ENCODE data around the gene MYO1D.
A peak's percentile ranks its signal among the peaks of the same experiment; 100 is the strongest.

MYO1D gene

DNA sequence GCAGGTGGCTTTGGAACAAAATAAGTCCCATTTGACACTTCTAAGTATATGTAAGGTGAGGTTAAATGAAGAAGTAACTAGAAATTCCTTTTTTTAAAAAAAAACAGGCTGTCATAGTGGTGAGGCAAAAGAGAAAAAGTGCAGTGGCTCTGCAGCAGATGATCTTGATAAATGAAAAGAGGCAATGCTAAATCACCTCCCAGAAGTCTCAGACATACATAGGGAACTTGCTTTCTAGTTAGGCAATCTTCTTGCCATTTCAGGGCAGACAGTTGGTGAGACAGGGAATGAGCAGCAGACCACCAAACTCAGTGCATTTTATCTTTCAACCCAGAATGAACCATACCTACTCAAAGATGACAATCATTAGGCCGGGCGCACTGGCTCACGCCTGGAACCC is 90.8 kb downstream of the MYO1D start:
- no peak overlapping the region for H3K4me3 ChIP-seq (ENCODE audit: low read depth, low read length)
- TF ChIP-seq, protein P1, sequence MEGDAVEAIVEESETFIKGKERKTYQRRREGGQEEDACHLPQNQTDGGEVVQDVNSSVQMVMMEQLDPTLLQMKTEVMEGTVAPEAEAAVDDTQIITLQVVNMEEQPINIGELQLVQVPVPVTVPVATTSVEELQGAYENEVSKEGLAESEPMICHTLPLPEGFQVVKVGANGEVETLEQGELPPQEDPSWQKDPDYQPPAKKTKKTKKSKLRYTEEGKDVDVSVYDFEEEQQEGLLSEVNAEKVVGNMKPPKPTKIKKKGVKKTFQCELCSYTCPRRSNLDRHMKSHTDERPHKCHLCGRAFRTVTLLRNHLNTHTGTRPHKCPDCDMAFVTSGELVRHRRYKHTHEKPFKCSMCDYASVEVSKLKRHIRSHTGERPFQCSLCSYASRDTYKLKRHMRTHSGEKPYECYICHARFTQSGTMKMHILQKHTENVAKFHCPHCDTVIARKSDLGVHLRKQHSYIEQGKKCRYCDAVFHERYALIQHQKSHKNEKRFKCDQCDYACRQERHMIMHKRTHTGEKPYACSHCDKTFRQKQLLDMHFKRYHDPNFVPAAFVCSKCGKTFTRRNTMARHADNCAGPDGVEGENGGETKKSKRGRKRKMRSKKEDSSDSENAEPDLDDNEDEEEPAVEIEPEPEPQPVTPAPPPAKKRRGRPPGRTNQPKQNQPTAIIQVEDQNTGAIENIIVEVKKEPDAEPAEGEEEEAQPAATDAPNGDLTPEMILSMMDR (IDR thresholded peaks at IDR 0.05; ENCODE audit: control insufficient read depth, extremely low read depth, insufficient read depth): no peak
- DNase-seq (ENCODE audit: low read depth): no peak

DNA sequence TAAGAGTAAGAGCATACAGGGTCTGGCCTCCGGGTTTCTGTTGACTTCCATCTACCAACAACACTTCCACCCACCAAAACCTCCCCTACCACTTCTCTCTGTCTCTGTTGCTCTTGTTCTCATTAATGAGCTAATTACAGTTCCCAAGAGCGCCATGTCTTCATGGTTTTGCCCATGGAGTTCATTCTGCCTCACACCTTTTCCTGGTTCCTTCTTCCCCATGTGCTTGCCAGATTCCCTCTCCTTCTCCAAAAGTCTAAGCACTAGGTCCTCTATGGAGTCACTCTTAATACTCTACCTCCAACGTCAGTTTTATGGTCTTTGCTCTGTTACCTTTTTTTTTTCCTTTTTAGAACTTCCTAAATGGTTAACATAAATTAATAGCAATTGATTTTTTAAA is 92.8 kb downstream of the MYO1D start:
- no peak for DNase-seq (ENCODE audit: low read depth)
- no peak overlapping the region for H3K4me3 ChIP-seq (ENCODE audit: low read depth, low read length)
- TF ChIP-seq, protein P1 (IDR thresholded peaks at IDR 0.05; ENCODE audit: control insufficient read depth, extremely low read depth, insufficient read depth): no peak

DNA sequence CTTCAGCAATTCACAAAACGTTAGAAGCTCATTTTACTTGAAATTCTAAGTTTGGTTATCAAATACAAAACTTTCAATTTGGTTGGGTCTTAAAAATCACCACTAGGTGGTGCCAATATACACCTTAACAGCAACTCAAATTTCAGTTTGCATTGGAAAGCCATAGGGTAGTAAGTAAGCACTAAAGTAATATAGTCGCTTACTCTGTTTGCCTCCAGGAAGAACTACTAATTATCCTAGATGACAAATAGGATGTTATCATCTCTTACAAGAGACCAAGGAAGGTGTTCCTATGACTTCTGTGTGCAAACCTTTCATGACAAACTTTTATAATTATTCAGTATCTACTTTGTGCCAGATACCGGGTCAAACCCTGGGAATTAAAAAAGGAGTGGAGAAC is 93.3 kb downstream of the MYO1D start:
- DNase-seq (ENCODE audit: low read depth): peak; percentile 45
- H3K4me3 ChIP-seq (ENCODE audit: low read depth, low read length): no peak overlapping the region
- TF ChIP-seq, protein P1 (IDR thresholded peaks at IDR 0.05; ENCODE audit: control insufficient read depth, extremely low read depth, insufficient read depth): peak; percentile 59

DNA sequence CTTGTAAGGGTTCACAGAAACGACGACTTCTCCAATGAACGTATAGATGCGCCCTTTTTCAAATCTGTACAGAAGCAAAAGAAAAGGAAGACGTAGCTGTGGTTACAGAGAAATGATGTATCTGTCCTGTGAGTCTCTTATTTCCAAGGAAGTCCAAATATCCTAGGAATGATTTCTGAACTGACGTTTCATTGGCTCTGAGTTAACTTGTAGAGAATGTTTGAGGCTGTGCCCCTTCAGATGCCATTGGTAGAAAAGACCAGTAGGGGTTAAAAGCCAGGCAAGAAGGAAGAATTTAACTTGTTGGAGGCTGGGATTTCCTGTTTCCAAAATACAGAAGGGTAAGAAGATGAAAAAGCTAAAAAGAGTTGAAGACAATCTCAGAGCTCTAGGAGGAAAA is 96.2 kb downstream of the MYO1D start:
- no peak overlapping the region for H3K4me3 ChIP-seq (ENCODE audit: low read depth, low read length)
- no peak for DNase-seq (ENCODE audit: low read depth)
- TF ChIP-seq, protein P1 (IDR thresholded peaks at IDR 0.05; ENCODE audit: control insufficient read depth, extremely low read depth, insufficient read depth): no peak

DNA sequence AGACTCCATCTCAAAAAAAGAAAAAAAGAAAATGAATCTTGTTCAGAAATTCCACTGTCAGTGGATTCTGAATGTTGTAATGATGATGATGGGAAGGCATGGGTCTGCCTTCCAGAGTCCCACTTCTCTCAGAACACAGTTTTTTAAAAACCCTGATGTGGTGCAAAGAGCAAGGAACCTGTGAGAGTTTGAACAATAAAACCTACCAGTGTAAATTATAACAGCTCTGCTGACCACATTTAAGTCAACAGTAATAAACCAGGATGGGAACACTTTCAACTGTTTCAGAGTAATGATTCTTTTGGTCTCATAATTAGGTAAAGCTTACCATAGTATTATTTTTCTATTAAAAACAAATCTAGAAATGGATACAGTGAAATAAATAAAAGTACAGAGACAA is 99.0 kb downstream of the MYO1D start:
- no peak for DNase-seq (ENCODE audit: low read depth)

DNA sequence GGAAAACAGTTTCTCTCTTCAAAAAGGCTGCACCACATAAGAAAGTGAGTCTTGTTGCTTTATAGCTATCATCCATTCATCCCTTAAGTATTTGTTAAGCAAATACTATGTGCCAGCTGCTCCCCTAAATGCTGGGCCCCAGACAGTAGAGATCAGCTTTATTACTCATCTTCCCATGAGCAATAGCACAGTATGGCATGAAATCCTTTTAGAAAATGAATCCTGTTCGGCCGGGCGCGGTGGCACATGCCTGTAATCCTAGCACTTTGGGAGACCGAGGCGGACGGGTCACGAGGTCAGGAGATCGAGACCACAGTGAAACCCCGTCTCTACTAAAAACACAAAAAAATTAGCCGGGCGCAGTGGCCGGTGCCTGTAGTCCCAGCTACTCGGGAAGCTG is 99.5 kb downstream of the MYO1D start:
- TF ChIP-seq, protein P1 (IDR thresholded peaks at IDR 0.05; ENCODE audit: control insufficient read depth, extremely low read depth, insufficient read depth): no peak
- no peak for DNase-seq (ENCODE audit: low read depth)
- no peak overlapping the region for H3K4me3 ChIP-seq (ENCODE audit: low read depth, low read length)

More for the DNA sequence above, 99.0 kb downstream of the MYO1D start:
- no peak overlapping the region for H3K4me3 ChIP-seq (ENCODE audit: low read depth, low read length)
- TF ChIP-seq, protein P1 (IDR thresholded peaks at IDR 0.05; ENCODE audit: control insufficient read depth, extremely low read depth, insufficient read depth): no peak

DNA sequence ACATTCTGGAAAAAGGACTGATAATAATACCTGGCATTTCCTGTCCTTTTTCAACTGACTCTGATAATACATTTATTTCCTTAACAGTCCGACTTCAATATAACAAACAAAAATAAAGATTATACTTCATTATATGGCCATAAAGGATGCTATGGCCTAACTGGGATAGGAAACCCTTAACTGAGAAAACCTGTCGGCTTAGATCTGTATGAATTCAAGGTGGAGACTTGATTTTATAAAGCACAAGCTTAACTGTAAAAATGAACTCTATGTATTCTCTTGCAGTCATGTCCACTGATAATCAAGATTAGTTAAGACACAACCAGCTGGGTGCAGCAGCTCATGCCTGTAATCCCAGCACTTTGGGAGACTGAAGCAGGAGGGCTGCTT is 102.2 kb downstream of the MYO1D start:
- H3K4me3 ChIP-seq (ENCODE audit: low read depth, low read length): no peak overlapping the region
- TF ChIP-seq, protein P1 (IDR thresholded peaks at IDR 0.05; ENCODE audit: control insufficient read depth, extremely low read depth, insufficient read depth): no peak

More for the DNA sequence above, 102.2 kb downstream of the MYO1D start:
- no peak for DNase-seq (ENCODE audit: low read depth)
